Neural progenitor cell (in vitro differentiated cells): ENCODE results near the gene PMM1. TPM values are rescaled to one million over a fixed set of nuclear protein-coding genes. Genes with fewer than 3 reads are reported as not detected.

ENCODE experiments used
- DNase-seq: peaks from one replicate; pipeline ENCODE4 v3.0.0-alpha.2; 2016; ENCODE audit warnings: low spot score
- H2AFZ ChIP-seq: fragments of 200-600 bp; sonication (generic); replicated peaks from 2 replicates; pipeline ENCODE4 v1.6.1; 2016; ENCODE audit warnings: antibody characterized with exemption
- H3F3A ChIP-seq: fragments of 200-600 bp; sonication (generic); 2 replicates; pipeline ENCODE4 v1.6.1; 2016; ENCODE audit warnings: antibody characterized with exemption, low read depth
- H3K27ac ChIP-seq: fragments of 200-600 bp; sonication (generic); 2 replicates; pipeline ENCODE4 v1.5.1; 2016; ENCODE audit warnings: mild to moderate bottlenecking
- H3K27me3 ChIP-seq: fragments of 200-600 bp; sonication (generic); 2 replicates; pipeline ENCODE4 v1.6.1; 2016; ENCODE audit warnings: mild to moderate bottlenecking, moderate library complexity
- H3K36me3 ChIP-seq: fragments of 200-600 bp; sonication (generic); 2 replicates; pipeline ENCODE4 v1.5.1; 2016
- H3K4me1 ChIP-seq: fragments of 200-600 bp; sonication (generic); 2 replicates; pipeline ENCODE4 v1.6.1; 2016; ENCODE audit warnings: mixed run types
- H3K4me2 ChIP-seq: fragments of 200-600 bp; sonication (generic); 2 replicates; pipeline ENCODE4 v1.6.1; 2016
- H3K4me3 ChIP-seq: fragments of 200-600 bp; sonication (generic); 2 replicates; pipeline ENCODE4 v1.5.1; 2016
- H3K79me2 ChIP-seq: fragments of 200-600 bp; sonication (generic); 2 replicates; pipeline ENCODE4 v1.6.1; 2016; ENCODE audit warnings: low read depth
- H3K9ac ChIP-seq: fragments of 200-600 bp; sonication (generic); 2 replicates; pipeline ENCODE4 v1.6.1; 2016
- H3K9me3 ChIP-seq: fragments of 200-600 bp; sonication (generic); 2 replicates; pipeline ENCODE4 v1.5.1; 2016; ENCODE audit warnings: low read depth
- H4K20me1 ChIP-seq: fragments of 200-600 bp; sonication (generic); 2 replicates; pipeline ENCODE4 v1.6.1; 2016; ENCODE audit warnings: low read depth
- H3K27ac Mint-ChIP-seq: 3 replicates; pipeline ENCODE4 v1.8.0; 2021; ENCODE audit warnings: mixed read lengths
- H3K27me3 Mint-ChIP-seq: 2 replicates; pipeline ENCODE4 v1.8.0; 2022; ENCODE audit warnings: low read depth, mild to moderate bottlenecking, inconsistent platforms, moderate library complexity, mixed read lengths; ENCODE audit not compliant: insufficient read depth
- H3K36me3 Mint-ChIP-seq: 3 replicates; pipeline ENCODE4 v1.8.0; 2021; ENCODE audit warnings: mixed read lengths
- H3K4me1 Mint-ChIP-seq: 3 replicates; pipeline ENCODE4 v1.8.0; 2021; ENCODE audit warnings: mixed read lengths
- H3K4me3 Mint-ChIP-seq: 3 replicates; pipeline ENCODE4 v1.8.0; 2021; ENCODE audit warnings: mild to moderate bottlenecking, moderate library complexity, mixed read lengths
- H3K9me3 Mint-ChIP-seq: 3 replicates; pipeline ENCODE4 v1.8.0; 2020; ENCODE audit warnings: mixed read lengths
- EZH2 ChIP-seq: fragments of 200-600 bp; sonication (generic); IDR thresholded peaks from 2 replicates; pipeline ENCODE4 v1.6.1; 2017; ENCODE audit warnings: antibody characterized with exemption, mild to moderate bottlenecking, moderate library complexity
- EZH2phosphoT487 ChIP-seq: fragments of 200-600 bp; sonication (generic); IDR thresholded peaks from 2 replicates; pipeline ENCODE4 v1.6.1; 2017; ENCODE audit warnings: antibody characterized with exemption
- total RNA-seq: library from RNA; depleted of rRNA; stranded (reverse); fragments of >200 nt; gene quantifications from 2 replicates; pipeline ENCODE4 v1.2.3, GENCODE V29; 2015; ENCODE audit warnings: low replicate concordance
- TF ChIP-seq, protein P1 (sequence below): fragments of 200-600 bp; sonication (generic); IDR thresholded peaks from 2 replicates; pipeline ENCODE4 v1.5.1; 2017; ENCODE audit warnings: antibody characterized with exemption, mild to moderate bottlenecking

PMM1 gene
- total RNA-seq, 1 donor from 2014 or later: 9.3 TPM

DNA sequence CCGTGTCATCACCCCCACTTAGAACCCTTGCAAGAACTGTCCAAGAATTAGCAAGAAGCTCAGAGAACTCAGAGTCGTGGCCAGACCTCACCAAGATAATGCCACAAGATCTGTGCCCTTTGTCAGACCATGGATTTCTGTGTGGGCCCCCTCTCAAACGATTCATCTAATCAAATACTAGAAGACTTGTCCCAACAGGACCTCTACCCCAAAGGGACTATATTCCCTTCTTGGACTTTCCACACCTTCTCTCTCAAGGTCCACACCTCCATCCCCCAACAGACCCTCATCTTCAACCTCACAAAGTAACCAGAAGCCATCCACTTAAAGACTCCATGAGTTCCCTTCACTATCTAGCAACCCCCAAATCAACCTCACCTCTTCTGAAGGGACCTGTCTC, 48.2 kb downstream of the PMM1 start:
- peaks cover 42% of the 10 kb centered on the region for H3K79me2 ChIP-seq
- no peak overlapping the region for H3K9ac ChIP-seq
- Mint-ChIP-seq H3K27me3 (peaks cover 4% of the 10 kb centered on the region), H3K27ac (no peak overlapping the region), H3K9me3 (no peaks in the 10 kb centered on the region), H3K4me3 (peak overlapping the region; percentile 3), H3K36me3 (peaks cover 9% of the 10 kb centered on the region), H3K4me1 (peaks cover 42% of the 10 kb centered on the region)
- no peaks in the 10 kb centered on the region for H3K27me3 ChIP-seq
- DNase-seq: no peak
- no peak overlapping the region for H3K27ac ChIP-seq
- TF ChIP-seq EZH2 (no peak), EZH2phosphoT487 (no peak)
- TF ChIP-seq, protein P1, sequence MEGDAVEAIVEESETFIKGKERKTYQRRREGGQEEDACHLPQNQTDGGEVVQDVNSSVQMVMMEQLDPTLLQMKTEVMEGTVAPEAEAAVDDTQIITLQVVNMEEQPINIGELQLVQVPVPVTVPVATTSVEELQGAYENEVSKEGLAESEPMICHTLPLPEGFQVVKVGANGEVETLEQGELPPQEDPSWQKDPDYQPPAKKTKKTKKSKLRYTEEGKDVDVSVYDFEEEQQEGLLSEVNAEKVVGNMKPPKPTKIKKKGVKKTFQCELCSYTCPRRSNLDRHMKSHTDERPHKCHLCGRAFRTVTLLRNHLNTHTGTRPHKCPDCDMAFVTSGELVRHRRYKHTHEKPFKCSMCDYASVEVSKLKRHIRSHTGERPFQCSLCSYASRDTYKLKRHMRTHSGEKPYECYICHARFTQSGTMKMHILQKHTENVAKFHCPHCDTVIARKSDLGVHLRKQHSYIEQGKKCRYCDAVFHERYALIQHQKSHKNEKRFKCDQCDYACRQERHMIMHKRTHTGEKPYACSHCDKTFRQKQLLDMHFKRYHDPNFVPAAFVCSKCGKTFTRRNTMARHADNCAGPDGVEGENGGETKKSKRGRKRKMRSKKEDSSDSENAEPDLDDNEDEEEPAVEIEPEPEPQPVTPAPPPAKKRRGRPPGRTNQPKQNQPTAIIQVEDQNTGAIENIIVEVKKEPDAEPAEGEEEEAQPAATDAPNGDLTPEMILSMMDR: no peak
- H4K20me1 ChIP-seq: peaks cover 39% of the 10 kb centered on the region
- H3K36me3 ChIP-seq: no peaks in the 10 kb centered on the region
- H3K4me2 ChIP-seq: no peak overlapping the region
- peaks cover 20% of the 10 kb centered on the region for H3K4me1 ChIP-seq
- H2AFZ ChIP-seq: no peak overlapping the region
- H3K9me3 ChIP-seq: no peaks in the 10 kb centered on the region
- H3K4me3 ChIP-seq: no peak overlapping the region
- peaks cover 3% of the 10 kb centered on the region for H3F3A ChIP-seq

DNA sequence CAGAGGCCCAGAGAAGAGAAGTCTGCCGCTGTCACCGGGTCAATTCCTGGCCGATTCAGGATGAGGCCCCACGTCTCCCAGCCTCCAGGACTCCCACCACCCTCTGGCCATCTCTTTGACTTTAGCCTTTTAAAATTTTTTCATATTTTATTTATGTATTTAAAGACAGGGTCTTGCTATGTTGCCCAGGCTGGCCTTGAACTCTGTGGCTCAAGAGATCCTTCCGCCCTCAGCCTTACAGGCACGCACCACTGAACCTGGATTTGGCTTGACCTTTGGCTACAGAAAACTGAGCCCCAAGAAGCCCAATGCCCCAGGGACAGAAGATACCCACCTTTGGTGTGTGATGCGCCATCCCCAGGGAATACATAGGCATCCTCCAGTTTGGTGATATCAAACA, 49.3 kb downstream of the PMM1 start:
- Histone ChIP-seq H3K9ac (no peak overlapping the region), H3K27me3 (no peaks in the 10 kb centered on the region), H2AFZ (no peak overlapping the region), H3K36me3 (no peaks in the 10 kb centered on the region), H3F3A (peaks cover 4% of the 10 kb centered on the region), H3K9me3 (no peaks in the 10 kb centered on the region), H3K4me2 (no peak overlapping the region), H3K27ac (no peak overlapping the region), H4K20me1 (peaks cover 39% of the 10 kb centered on the region), H3K4me1 (peaks cover 19% of the 10 kb centered on the region), H3K79me2 (peaks cover 42% of the 10 kb centered on the region), H3K4me3 (no peak overlapping the region)
- peaks cover 4% of the 10 kb centered on the region for H3K27me3 Mint-ChIP-seq
- TF ChIP-seq EZH2phosphoT487 (no peak), EZH2 (no peak)
- TF ChIP-seq, protein P1: no peak
- no peak for DNase-seq
- peaks cover 35% of the 10 kb centered on the region for H3K4me1 Mint-ChIP-seq
- no peak overlapping the region for H3K27ac Mint-ChIP-seq
- H3K36me3 Mint-ChIP-seq: peaks cover 9% of the 10 kb centered on the region
- no peak overlapping the region for H3K4me3 Mint-ChIP-seq
- no peaks in the 10 kb centered on the region for H3K9me3 Mint-ChIP-seq

DNA sequence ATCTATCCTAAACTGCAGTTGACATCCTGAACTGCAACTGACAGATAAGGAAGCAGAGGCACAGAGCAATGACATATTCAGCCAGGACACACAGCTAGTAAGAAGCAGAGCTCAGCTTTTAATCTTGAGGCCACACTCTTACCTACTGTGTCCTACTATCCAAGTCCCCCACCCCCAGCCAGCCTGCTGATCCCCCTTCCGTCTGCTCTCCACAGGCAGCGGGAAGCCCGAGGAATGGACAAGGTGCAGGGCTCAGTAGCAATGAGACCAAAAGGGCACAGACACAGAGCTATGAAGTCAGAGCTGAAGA, 49.7 kb downstream of the PMM1 start:
- H3K4me1 ChIP-seq: peaks cover 15% of the 10 kb centered on the region
- H2AFZ ChIP-seq: no peak overlapping the region
- Mint-ChIP-seq H3K4me1 (peaks cover 31% of the 10 kb centered on the region), H3K4me3 (no peak overlapping the region), H3K36me3 (peaks cover 12% of the 10 kb centered on the region), H3K27me3 (peaks cover 4% of the 10 kb centered on the region), H3K27ac (no peak overlapping the region), H3K9me3 (no peaks in the 10 kb centered on the region)
- H3K27me3 ChIP-seq: no peaks in the 10 kb centered on the region
- no peaks in the 10 kb centered on the region for H3K36me3 ChIP-seq
- peaks cover 42% of the 10 kb centered on the region for H3K79me2 ChIP-seq
- H3F3A ChIP-seq: peaks cover 7% of the 10 kb centered on the region
- no peak for DNase-seq
- H3K27ac ChIP-seq: no peak overlapping the region
- no peak overlapping the region for H3K4me2 ChIP-seq
- TF ChIP-seq, protein P1: no peak
- TF ChIP-seq EZH2phosphoT487: no peak
- no peak for TF ChIP-seq EZH2
- no peak overlapping the region for H3K9ac ChIP-seq
- H3K4me3 ChIP-seq: no peak overlapping the region
- no peaks in the 10 kb centered on the region for H3K9me3 ChIP-seq
- H4K20me1 ChIP-seq: peaks cover 39% of the 10 kb centered on the region
